K562 (cell line): ENCODE data around the gene OBSCN. TPM values are rescaled to one million over a fixed set of nuclear protein-coding genes. Genes with fewer than 3 reads are reported as not detected.
A peak's percentile ranks its signal among the peaks of the same experiment; 100 is the strongest.

Experiments used
- ATF2 ChIP-seq: sonication (generic); formaldehyde crosslinking; IDR thresholded peaks from 2 replicates; pipeline ENCODE4 v1.8.1; 2022; ENCODE audit warnings: missing genetic modification reagents
- ESRRA ChIP-seq: fragments of 450-650 bp; IDR thresholded peaks from 2 replicates; pipeline ENCODE4 v1.6.1; 2014; ENCODE audit warnings: low read depth, mild to moderate bottlenecking, moderate library complexity, borderline replicate concordance
- FIP1L1 ChIP-seq: fragments of 200-400 bp; formaldehyde crosslinking; IDR thresholded peaks from 2 replicates; pipeline ENCODE4 v1.6.1; 2018; ENCODE audit warnings: mild to moderate bottlenecking, low read depth, low read length; ENCODE audit not compliant: poor library complexity, severe bottlenecking
- HMGN3 ChIP-seq: IDR thresholded peaks from 2 replicates; pipeline ENCODE4 v1.6.1; 2011; ENCODE audit warnings: borderline replicate concordance, low read depth, mild to moderate bottlenecking, mixed read lengths, low read length; ENCODE audit not compliant: insufficient read length; ENCODE audit errors: extremely low read depth
- ID3 ChIP-seq, 2 experiments: fragments of 250-450 bp in 1 of 2; fragments of 450-650 bp in 1 of 2; sonication (Bioruptor Pico) in 1 of 2; IDR thresholded peaks; 2 replicates each; pipeline versions ENCODE4 v1.6.1 to v1.8.0; 2016 to 2021; ENCODE audit warnings: mild to moderate bottlenecking in 2 of 2, moderate library complexity in 2 of 2, missing compliant biosample characterization in 1 of 2, missing genetic modification characterization in 1 of 2
- KDM5B ChIP-seq: fragments of 200-600 bp; sonication (generic); IDR thresholded peaks from 2 replicates; pipeline ENCODE4 v1.6.1; 2012; ENCODE audit warnings: low read depth, mild to moderate bottlenecking, moderate library complexity, low read length, control low read depth, inconsistent platforms; ENCODE audit not compliant: insufficient replicate concordance
- MAX ChIP-seq: sonication (generic); formaldehyde crosslinking; IDR thresholded peaks from 2 replicates; pipeline ENCODE4 v1.9.0; 2022; ENCODE audit warnings: mild to moderate bottlenecking, missing genetic modification reagents
- MCM7 ChIP-seq, 2 experiments: fragments of 450-650 bp; IDR thresholded peaks; 2 replicates each; pipeline ENCODE4 v1.6.1; 2016 to 2018
- NCOA4 ChIP-seq: fragments of 450-650 bp; IDR thresholded peaks from 2 replicates; pipeline ENCODE4 v1.6.1; 2018; ENCODE audit warnings: mild to moderate bottlenecking; ENCODE audit not compliant: partially characterized antibody
- NCOA6 ChIP-seq: fragments of 450-650 bp; IDR thresholded peaks from 2 replicates; pipeline ENCODE4 v1.6.1; 2017; ENCODE audit warnings: mild to moderate bottlenecking
- PREB ChIP-seq: sonication (generic); formaldehyde crosslinking; IDR thresholded peaks from 2 replicates; pipeline ENCODE4 v1.8.1; 2023; ENCODE audit warnings: mild to moderate bottlenecking, missing genetic modification reagents
- SIN3A ChIP-seq, 2 experiments: fragments of 150-350 bp in 1 of 2; IDR thresholded peaks; 2 replicates each; pipeline ENCODE4 v1.6.1; 2011 to 2016; ENCODE audit warnings: borderline replicate concordance in 2 of 2, low read depth in 2 of 2, low read length in 2 of 2, mild to moderate bottlenecking in 2 of 2, moderate library complexity in 2 of 2; ENCODE audit not compliant: control insufficient read depth in 1 of 2
- SREBF1 ChIP-seq: fragments of 150-350 bp; IDR thresholded peaks from 2 replicates; pipeline ENCODE4 v1.6.1; 2014; ENCODE audit warnings: antibody characterized with exemption, low read depth, low read length, borderline replicate concordance
- ZNF561 ChIP-seq: fragments of 450-650 bp; formaldehyde crosslinking; conservative IDR thresholded peaks from 2 replicates; pipeline ENCODE4 v1.4.0; 2020; ENCODE audit warnings: mild to moderate bottlenecking, moderate library complexity
- polyA plus RNA-seq, 8 experiments: library from polyadenylated mRNA; depleted of rRNA in 4 of 8; stranded (reverse) in 5 of 8; unstranded in 3 of 8; fragments of >200 nt; fragmentation: Nextera tagmentation in 2 of 8; fragmentation: Illumina TruSeq in 1 of 8; extraction: Ambion mirVana in 2 of 8; extraction: Trizol in 1 of 8; gene quantifications; 2 replicates each; pipeline versions ENCODE4 v1.2.1 to v1.2.3, GENCODE V29; 2011 to 2014; ENCODE audit warnings: inconsistent platforms in 1 of 8, missing spikeins in 1 of 8
- total RNA-seq, 7 experiments: library from RNA; depleted of rRNA in 6 of 7; stranded (reverse); fragments of >200 nt in 6 of 7; fragmentation: Illumina TruSeq in 2 of 7; extraction: Trizol in 2 of 7; gene quantifications; 2 replicates each; pipeline versions ENCODE4 v1.2.1 to v1.2.3, GENCODE V29; 2011 to 2021; ENCODE audit warnings: low replicate concordance in 1 of 7
- TF ChIP-seq, protein P1 (sequence below), 2 experiments: fragments of 450-650 bp; IDR thresholded peaks; 2 replicates each; pipeline ENCODE4 v1.6.1; 2016
- TF ChIP-seq, protein P2 (sequence below): fragments of 450-650 bp; IDR thresholded peaks from 2 replicates; pipeline ENCODE4 v1.6.1; 2016
- TF ChIP-seq, protein P3 (sequence below), 2 experiments: fragments of 450-650 bp; conservative IDR thresholded peaks; 2 replicates each; pipeline ENCODE4 v1.6.1; 2017; ENCODE audit warnings: mild to moderate bottlenecking in 2 of 2, moderate library complexity in 2 of 2

OBSCN gene
- total and polyA plus RNA-seq, 9 of the 15 experiments (the other 6 are each of a cell fraction or from before 2014, with no cell fraction given) = 0.18 to 19.7 (median 3.6) TPM

DNA sequence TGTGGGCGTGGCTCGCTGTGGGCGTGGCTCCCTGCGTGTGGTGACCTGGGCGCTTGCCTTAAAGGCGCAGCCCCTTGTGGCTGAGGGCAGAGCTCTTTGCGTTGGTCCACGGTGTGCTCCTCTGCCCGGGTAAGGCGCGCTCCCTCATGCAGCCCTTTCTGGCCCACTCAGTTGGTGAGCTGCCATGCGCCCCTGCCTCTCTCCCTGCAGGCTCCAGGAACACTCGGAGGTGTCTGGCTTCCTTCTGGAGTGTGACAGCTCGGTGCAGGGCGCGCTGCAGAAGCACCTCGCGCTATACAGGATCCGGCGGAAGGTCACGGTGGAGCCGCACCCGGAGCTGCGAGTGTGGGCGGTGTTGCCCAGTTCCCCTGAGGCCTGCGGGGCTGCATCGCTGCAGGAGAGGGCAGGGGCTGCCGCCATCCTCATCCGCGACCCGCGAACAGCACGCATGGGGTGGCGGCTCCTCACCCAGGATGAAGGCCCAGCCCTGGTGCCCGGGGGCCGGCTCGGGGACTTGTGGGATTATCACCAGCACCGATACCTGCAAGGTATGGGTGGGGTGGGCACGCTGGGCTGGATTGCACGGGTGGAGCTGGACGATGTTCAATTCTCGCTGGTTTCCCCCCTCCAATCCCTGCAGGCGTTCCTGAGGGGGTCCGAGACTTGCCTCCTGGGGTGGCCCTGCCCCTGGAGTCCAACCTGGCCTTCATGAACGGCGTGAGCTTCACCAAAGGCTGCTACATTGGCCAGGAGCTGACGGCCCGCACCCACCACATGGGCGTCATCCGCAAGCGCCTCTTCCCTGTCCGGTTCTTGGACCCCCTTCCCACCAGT, 33.1 kb upstream of the OBSCN start (continued):
- no peak for TF ChIP-seq PREB
- TF ChIP-seq ESRRA = peak; percentile 36; the same call in 1 of the 2 replicates
- TF ChIP-seq HMGN3 = no peak
- peak; percentile 71; the same call in 1 of the 2 replicates for TF ChIP-seq MAX (CRISPR knock-in tag)
- peak; percentile 74 for TF ChIP-seq KDM5B
- TF ChIP-seq MCM7 (IDR thresholded peaks at IDR 0.05) = no peak
- no peak for TF ChIP-seq ZNF561
- no peak for TF ChIP-seq NCOA6
- TF ChIP-seq, protein P1, sequence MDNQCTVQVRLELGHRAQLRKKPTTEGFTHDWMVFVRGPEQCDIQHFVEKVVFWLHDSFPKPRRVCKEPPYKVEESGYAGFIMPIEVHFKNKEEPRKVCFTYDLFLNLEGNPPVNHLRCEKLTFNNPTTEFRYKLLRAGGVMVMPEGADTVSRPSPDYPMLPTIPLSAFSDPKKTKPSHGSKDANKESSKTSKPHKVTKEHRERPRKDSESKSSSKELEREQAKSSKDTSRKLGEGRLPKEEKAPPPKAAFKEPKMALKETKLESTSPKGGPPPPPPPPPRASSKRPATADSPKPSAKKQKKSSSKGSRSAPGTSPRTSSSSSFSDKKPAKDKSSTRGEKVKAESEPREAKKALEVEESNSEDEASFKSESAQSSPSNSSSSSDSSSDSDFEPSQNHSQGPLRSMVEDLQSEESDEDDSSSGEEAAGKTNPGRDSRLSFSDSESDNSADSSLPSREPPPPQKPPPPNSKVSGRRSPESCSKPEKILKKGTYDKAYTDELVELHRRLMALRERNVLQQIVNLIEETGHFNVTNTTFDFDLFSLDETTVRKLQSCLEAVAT (IDR thresholded peaks at IDR 0.05) = no peak
- peak; percentile 64 for TF ChIP-seq FIP1L1
- TF ChIP-seq ID3 (CRISPR knock-in tag; IDR thresholded peaks at IDR 0.05) = no peak
- no peak for TF ChIP-seq ID3 (tag; IDR thresholded peaks at IDR 0.05)
- TF ChIP-seq, protein P2, sequence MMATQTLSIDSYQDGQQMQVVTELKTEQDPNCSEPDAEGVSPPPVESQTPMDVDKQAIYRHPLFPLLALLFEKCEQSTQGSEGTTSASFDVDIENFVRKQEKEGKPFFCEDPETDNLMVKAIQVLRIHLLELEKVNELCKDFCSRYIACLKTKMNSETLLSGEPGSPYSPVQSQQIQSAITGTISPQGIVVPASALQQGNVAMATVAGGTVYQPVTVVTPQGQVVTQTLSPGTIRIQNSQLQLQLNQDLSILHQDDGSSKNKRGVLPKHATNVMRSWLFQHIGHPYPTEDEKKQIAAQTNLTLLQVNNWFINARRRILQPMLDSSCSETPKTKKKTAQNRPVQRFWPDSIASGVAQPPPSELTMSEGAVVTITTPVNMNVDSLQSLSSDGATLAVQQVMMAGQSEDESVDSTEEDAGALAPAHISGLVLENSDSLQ = no peak
- no peak for TF ChIP-seq SREBF1
- no peak for TF ChIP-seq NCOA4
- TF ChIP-seq, protein P3, sequence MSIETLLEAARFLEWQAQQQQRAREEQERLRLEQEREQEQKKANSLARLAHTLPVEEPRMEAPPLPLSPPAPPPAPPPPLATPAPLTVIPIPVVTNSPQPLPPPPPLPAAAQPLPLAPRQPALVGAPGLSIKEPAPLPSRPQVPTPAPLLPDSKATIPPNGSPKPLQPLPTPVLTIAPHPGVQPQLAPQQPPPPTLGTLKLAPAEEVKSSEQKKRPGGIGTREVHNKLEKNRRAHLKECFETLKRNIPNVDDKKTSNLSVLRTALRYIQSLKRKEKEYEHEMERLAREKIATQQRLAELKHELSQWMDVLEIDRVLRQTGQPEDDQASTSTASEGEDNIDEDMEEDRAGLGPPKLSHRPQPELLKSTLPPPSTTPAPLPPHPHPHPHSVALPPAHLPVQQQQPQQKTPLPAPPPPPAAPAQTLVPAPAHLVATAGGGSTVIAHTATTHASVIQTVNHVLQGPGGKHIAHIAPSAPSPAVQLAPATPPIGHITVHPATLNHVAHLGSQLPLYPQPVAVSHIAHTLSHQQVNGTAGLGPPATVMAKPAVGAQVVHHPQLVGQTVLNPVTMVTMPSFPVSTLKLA (conservative IDR thresholded peaks at IDR 0.05) = peak in 1 of 2 experiments; percentile 57; a peak in 1 of 4 replicates
- no peak for TF ChIP-seq SIN3A (IDR thresholded peaks at IDR 0.05; ENCODE audit: borderline replicate concordance in 2 of 2, control insufficient read depth in 1 of 2, low read depth in 2 of 2, low read length in 2 of 2)
- TF ChIP-seq ATF2 (CRISPR knock-in tag) = no peak
